ENCODE data around the gene PLEKHA6. TPM values are rescaled to one million over a fixed set of nuclear protein-coding genes. Genes with fewer than 3 reads are reported as not detected.
A peak's percentile ranks its signal among the peaks of the same experiment; 100 is the strongest.

Gene PLEKHA6
- polyA plus RNA-seq, 3 donors from 2014 or later: not detected

GRCh38 chr1:204285436-204286305 lies 74.1 kb downstream of the PLEKHA6 start:
- no peaks in the 10 kb centered on the region for H3K36me3 Mint-ChIP-seq
- peaks cover 30 to 32% of the 10 kb centered on the region in 2 donors for H3K4me1 Mint-ChIP-seq
- peak overlapping the region in 4 of 5 donors; percentile 19 to 92 (median 58) for H3K4me3 Mint-ChIP-seq
- DNase-seq: no peak
- no peaks in the 10 kb centered on the region for H3K9me3 Mint-ChIP-seq
- H3K27ac Mint-ChIP-seq: peak overlapping the region in 3 of 6 donors; percentile 37 to 77 (median 51)
- H3K27me3 Mint-ChIP-seq (ENCODE audit: low read depth in 3 of 3): peaks cover 2 to 10% (median 10%) of the 10 kb centered on the region in 3 donors

GRCh38 chr1:204284929-204285328 lies 74.8 kb downstream of the PLEKHA6 start:
- H3K4me3 Mint-ChIP-seq: no peak overlapping the region
- H3K9me3 Mint-ChIP-seq: no peaks in the 10 kb centered on the region
- H3K36me3 Mint-ChIP-seq: no peaks in the 10 kb centered on the region
- no peak overlapping the region for H3K27ac Mint-ChIP-seq
- no peak for DNase-seq
- H3K27me3 Mint-ChIP-seq (ENCODE audit: low read depth in 3 of 3): peaks cover 2 to 14% (median 10%) of the 10 kb centered on the region in 3 donors
- H3K4me1 Mint-ChIP-seq: peaks cover 30 to 32% of the 10 kb centered on the region in 2 donors

DNA sequence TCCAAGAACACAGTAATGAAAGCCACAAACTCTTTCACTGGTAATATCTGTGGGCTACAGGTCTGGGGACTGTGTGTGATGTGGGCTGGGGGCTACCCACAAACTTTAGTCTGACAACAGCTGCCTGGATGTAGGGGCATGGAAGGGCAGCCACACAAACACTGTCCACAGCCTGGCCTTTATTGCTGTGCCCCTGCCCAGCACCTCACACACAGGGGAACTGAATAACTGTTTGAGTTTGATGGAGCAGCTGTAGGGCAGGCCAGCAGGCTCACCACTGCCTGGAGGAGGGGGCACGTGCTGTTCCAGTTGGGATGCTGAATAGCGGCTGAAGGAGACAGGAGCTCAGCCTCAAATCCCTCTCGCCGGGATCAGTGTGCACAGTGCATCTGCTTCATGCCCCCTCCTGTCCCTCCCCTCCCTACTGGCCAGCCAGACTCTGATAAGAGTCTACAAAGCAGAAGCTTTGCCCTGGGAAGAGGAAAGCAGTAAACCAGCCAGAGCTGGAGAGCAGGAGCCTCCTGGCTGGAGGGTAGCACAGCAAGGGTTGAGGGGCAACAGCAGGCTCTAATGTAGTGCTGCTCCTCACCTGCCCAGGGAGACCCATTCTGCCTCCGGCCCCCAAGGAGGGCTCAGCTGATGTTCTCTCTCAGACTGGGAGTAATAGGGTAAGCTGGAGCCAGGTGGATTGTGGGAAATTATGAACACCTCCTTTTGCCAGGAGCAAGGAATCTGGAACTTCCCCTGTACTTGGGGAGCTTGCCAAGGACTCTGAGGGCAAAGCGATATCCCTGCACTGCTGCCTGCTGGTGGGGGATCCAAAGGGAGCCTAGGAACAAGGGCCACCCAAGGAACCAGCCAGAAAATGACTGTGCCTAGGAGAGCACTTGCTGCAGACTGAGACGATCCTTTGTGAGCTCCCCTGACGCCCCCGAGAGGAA lies 75.7 kb downstream of the PLEKHA6 start:
- no peak for DNase-seq
- H3K27ac Mint-ChIP-seq: no peak overlapping the region
- peaks cover 2 to 16% (median 9%) of the 10 kb centered on the region in 3 donors for H3K27me3 Mint-ChIP-seq (ENCODE audit: low read depth in 3 of 3)
- peaks cover 30 to 32% of the 10 kb centered on the region in 2 donors for H3K4me1 Mint-ChIP-seq
- H3K36me3 Mint-ChIP-seq: no peaks in the 10 kb centered on the region
- no peaks in the 10 kb centered on the region for H3K9me3 Mint-ChIP-seq
- no peak overlapping the region for H3K4me3 Mint-ChIP-seq

GRCh38 chr1:204282761-204283221 lies 76.9 kb downstream of the PLEKHA6 start:
- Mint-ChIP-seq H3K9me3 (no peaks in the 10 kb centered on the region), H3K36me3 (no peaks in the 10 kb centered on the region), H3K27me3 (ENCODE audit: low read depth in 3 of 3) (peaks cover 2 to 16% (median 5%) of the 10 kb centered on the region in 3 donors), H3K4me3 (no peak overlapping the region), H3K27ac (no peak overlapping the region), H3K4me1 (peaks cover 23 to 25% of the 10 kb centered on the region in 2 donors)
- no peak for DNase-seq

DNA sequence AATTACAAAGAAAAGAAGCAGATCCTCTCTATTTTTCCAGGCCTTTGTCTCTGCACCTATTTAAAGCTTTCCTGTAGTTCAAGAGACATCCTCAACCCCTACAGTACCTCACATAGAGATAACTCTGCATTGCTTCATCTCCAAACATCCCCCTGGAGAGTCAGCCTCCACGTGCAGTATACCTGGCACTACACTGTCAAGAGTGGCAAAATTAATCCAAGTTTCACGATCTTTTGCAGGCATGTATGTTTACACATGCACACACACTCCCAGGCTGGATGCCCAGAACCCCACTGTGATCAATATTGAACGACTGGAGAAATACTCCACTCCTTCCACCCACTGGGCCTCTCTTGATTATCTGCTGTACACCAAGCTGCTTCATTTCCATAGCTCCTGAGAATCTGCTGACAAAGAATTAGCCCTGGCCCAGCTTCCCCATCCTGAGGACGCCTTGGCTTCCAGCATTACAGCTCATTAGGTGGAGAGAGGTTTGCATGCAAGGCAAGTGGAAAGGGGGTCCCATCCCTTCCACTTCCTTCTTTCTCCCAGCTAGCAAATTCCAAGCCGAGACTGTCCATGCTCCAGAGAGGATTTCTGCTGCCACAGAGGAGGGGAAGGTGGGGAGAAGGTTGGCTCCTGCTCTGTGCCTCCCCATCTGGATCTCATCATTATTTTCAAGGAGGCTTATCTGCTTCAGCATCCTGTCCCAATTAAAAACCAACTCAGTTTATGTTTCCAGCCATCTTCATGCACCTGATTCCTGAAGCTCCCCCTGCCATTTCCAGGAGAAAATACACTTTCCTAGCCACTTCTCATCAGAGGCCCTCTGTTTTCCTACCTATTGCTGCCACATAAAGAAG lies 79.4 kb downstream of the PLEKHA6 start:
- Mint-ChIP-seq H3K27ac (no peak overlapping the region), H3K4me1 (peaks cover 0 to under 1% of the 10 kb centered on the region in 2 donors), H3K36me3 (no peaks in the 10 kb centered on the region), H3K4me3 (no peak overlapping the region), H3K27me3 (ENCODE audit: low read depth in 3 of 3) (peaks cover 0 to 26% (median 6%) of the 10 kb centered on the region in 3 donors), H3K9me3 (no peaks in the 10 kb centered on the region)
- DNase-seq: no peak

DNA sequence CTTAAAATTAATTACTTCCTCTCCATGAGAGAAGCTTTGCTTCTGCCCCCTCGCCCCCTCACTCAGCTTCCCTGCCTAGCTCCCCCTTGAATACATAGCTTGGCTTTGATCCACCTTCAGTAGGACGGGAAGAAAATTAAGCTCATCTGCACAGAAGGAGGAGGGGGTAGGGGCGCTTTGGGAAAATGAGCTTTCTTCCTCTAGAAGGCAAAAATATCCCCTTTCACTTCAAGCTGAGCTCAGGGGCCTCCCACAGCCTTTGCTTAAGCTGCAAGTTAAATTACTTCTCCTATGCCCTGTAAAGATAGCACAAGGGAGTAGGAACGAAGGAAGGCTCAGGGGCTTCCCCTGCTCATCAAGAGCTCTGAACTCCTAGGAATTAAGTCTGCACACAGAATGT lies 80.8 kb downstream of the PLEKHA6 start:
- DNase-seq: no peak
- Mint-ChIP-seq H3K9me3 (no peaks in the 10 kb centered on the region), H3K36me3 (no peaks in the 10 kb centered on the region), H3K4me1 (no peaks in the 10 kb centered on the region), H3K27me3 (ENCODE audit: low read depth in 3 of 3) (peaks cover 2 to 30% (median 6%) of the 10 kb centered on the region in 3 donors), H3K27ac (no peak overlapping the region), H3K4me3 (no peak overlapping the region)

- H3K27me3 Mint-ChIP-seq (ENCODE audit: low read depth in 3 of 3): peaks cover 2 to 28% (median 6%) of the 10 kb centered on the region in 3 donors
- H3K36me3 Mint-ChIP-seq: no peaks in the 10 kb centered on the region
- no peak overlapping the region for H3K27ac Mint-ChIP-seq
- H3K9me3 Mint-ChIP-seq: no peaks in the 10 kb centered on the region
- no peaks in the 10 kb centered on the region for H3K4me1 Mint-ChIP-seq
- H3K4me3 Mint-ChIP-seq: no peak overlapping the region
- no peak for DNase-seq
These were observed 81.5 kb downstream of the PLEKHA6 start for GRCh38 chr1:204278251-204278650.

DNA sequence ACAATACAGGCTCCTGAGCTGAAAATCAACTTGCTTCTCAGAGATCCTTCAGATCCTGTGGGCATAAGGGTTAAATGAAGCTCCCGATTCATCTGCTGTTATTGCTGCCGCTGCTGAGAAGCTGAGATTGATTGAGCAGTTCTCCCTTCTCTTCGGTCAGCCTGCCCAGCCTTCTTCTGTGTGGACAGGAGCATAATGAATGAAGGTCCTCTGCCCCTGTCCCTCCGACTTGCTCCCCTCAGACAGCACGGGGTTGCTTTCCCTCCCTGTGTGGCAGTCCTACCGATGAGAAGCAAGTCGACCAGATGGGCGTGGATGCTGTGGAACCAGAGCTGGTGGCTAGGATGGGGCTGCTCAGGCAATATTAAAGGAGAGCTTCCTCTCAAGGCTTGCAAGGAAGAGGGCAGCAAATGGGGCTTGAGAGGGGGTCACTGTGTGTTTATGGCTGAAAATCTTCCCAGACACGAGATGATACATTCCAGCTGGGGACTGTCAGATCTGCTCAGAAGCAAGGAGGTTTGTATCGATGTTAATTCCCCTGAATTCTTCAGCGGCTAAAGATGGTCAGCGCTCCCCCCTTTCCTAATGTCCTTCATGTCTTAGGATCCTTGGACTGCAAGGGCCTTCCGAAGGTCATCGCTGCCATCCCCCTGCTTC lies 82.0 kb downstream of the PLEKHA6 start:
- peaks cover 2 to 26% (median 6%) of the 10 kb centered on the region in 3 donors for H3K27me3 Mint-ChIP-seq (ENCODE audit: low read depth in 3 of 3)
- no peak for DNase-seq
- H3K4me3 Mint-ChIP-seq: no peak overlapping the region
- no peak overlapping the region for H3K27ac Mint-ChIP-seq
- no peaks in the 10 kb centered on the region for H3K4me1 Mint-ChIP-seq
- H3K9me3 Mint-ChIP-seq: no peaks in the 10 kb centered on the region
- H3K36me3 Mint-ChIP-seq: no peaks in the 10 kb centered on the region

DNA sequence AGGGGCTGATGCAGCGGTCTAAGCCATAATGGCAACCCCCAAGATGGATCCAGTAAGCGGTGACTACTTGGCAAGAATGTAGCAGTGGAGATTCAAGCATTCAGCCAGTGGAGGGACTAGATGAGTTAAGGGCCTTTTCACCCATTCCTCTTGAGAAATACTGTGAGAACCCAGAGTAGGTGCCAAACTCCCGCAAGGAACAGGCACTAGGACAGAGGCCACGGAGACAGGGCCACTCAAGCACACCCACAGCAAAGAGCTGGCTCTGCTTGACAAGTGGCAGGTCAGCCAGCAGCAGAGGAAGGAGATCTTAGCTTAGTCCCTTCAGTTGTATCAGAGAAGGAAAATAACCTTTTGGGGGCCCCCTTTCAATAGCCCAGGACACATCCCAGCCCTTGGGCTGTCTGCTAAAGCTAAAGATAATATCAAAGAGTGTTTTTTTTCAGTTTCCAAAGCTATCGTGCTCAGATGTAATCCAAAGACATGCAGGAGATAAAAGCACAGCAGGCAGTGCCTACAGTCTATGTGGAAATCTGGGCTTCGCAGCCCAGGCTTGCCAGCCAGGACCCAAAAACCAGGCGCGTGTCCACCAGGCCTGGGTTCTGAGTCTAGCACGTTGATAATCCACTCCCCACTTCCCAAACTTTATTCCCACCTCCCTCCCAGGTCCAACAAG lies 83.9 kb downstream of the PLEKHA6 start:
- no peak overlapping the region for H3K27ac Mint-ChIP-seq
- no peaks in the 10 kb centered on the region for H3K9me3 Mint-ChIP-seq
- H3K4me3 Mint-ChIP-seq: no peak overlapping the region
- no peaks in the 10 kb centered on the region for H3K4me1 Mint-ChIP-seq
- H3K27me3 Mint-ChIP-seq (ENCODE audit: low read depth in 3 of 3): peaks cover 2 to 24% (median 4%) of the 10 kb centered on the region in 3 donors
- DNase-seq: no peak
- no peaks in the 10 kb centered on the region for H3K36me3 Mint-ChIP-seq

GRCh38 chr1:204274446-204274845 lies 85.3 kb downstream of the PLEKHA6 start:
- Mint-ChIP-seq H3K27ac (no peak overlapping the region), H3K27me3 (ENCODE audit: low read depth in 3 of 3) (peaks cover 2 to 15% (median 4%) of the 10 kb centered on the region in 3 donors), H3K9me3 (no peaks in the 10 kb centered on the region), H3K4me1 (no peaks in the 10 kb centered on the region), H3K4me3 (no peak overlapping the region), H3K36me3 (no peaks in the 10 kb centered on the region)
- no peak for DNase-seq

DNA sequence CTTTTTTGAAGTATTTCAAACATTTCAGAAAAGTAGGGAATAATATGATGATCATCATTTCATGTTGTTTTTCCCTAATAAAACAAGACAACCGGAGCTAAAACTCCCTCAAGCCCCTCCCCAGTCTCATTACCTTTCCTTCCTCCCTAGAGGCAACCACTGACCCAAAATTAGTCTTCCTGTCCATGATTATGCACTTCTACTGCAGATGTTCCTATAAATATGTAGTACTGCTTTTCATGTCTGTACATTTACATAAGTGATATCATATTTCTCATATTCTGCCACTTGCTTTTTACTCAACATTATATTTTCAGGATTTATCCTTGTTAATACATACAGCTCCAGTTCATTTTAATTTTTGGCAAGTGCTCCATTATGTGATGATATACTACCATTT lies 87.2 kb downstream of the PLEKHA6 start:
- DNase-seq: no peak
- no peaks in the 10 kb centered on the region for H3K4me1 Mint-ChIP-seq
- H3K27me3 Mint-ChIP-seq (ENCODE audit: low read depth in 3 of 3): peaks cover 2 to 17% (median 9%) of the 10 kb centered on the region in 3 donors
- H3K36me3 Mint-ChIP-seq: no peaks in the 10 kb centered on the region
- no peaks in the 10 kb centered on the region for H3K9me3 Mint-ChIP-seq
- no peak overlapping the region for H3K4me3 Mint-ChIP-seq
- no peak overlapping the region for H3K27ac Mint-ChIP-seq

GRCh38 chr1:204271970-204272369 lies 87.8 kb downstream of the PLEKHA6 start:
- Mint-ChIP-seq H3K4me3 (no peak overlapping the region), H3K4me1 (no peaks in the 10 kb centered on the region), H3K9me3 (no peaks in the 10 kb centered on the region), H3K27me3 (ENCODE audit: low read depth in 3 of 3) (peaks cover 2 to 14% (median 9%) of the 10 kb centered on the region in 3 donors), H3K27ac (no peak overlapping the region), H3K36me3 (no peaks in the 10 kb centered on the region)
- no peak for DNase-seq

Measured in immature natural killer cell (primary cell).